OCI-LY7 (cell line): ENCODE measurements around the gene CAV1. TPM values are rescaled to one million over a fixed set of nuclear protein-coding genes. Genes with fewer than 3 reads are reported as not detected.

Experiments
- BruUV-seq: library from RNA; stranded (reverse); fragments of 400-500 nt; replicated peaks from 2 replicates; lab custom pipeline; 2021; lab: Mats Ljungman, UMichigan
- CTCF ChIA-PET: fragments of 300-600 bp; sonication (Branson Sonifier 250); formaldehyde crosslinking; loops from one replicate; lab custom pipeline; 2022; ENCODE audit warnings: antibody characterized with exemption; ENCODE audit not compliant: unreplicated experiment; lab: Charles Lee
- POLR2A ChIA-PET: fragments of 300-600 bp; sonication (Branson Sonifier 250); formaldehyde crosslinking; loops from one replicate; lab custom pipeline; 2022; ENCODE audit warnings: antibody characterized with exemption; lab: Charles Lee
- DNase-seq: peaks from one replicate; pipeline ENCODE4 v3.0.0-alpha.2; 2015; ENCODE audit warnings: low spot score
- H2AFZ ChIP-seq: fragments of 200-600 bp; sonication (generic), shearing (Covaris generic); 2 replicates; pipeline ENCODE4 v1.6.1; 2014; ENCODE audit warnings: mild to moderate bottlenecking, antibody characterized with exemption, low read length, moderate library complexity
- H3K27ac ChIP-seq: fragments of 200-600 bp; sonication (generic); 2 replicates; pipeline ENCODE4 v1.5.1; 2014; ENCODE audit warnings: mixed run types, low read depth, mild to moderate bottlenecking, moderate library complexity, low read length, inconsistent platforms; ENCODE audit not compliant: poor library complexity, severe bottlenecking
- H3K36me3 ChIP-seq: fragments of 200-600 bp; sonication (generic); 2 replicates; pipeline ENCODE4 v1.6.1; 2014; ENCODE audit warnings: mild to moderate bottlenecking, antibody characterized with exemption, low read length, moderate library complexity, mixed read lengths; ENCODE audit not compliant: insufficient read depth
- H3K4me1 ChIP-seq: fragments of 200-600 bp; sonication (generic); 2 replicates; pipeline ENCODE4 v1.5.1; 2014; ENCODE audit warnings: mild to moderate bottlenecking, low read length; ENCODE audit not compliant: insufficient read depth, poor library complexity, severe bottlenecking
- H3K4me2 ChIP-seq: fragments of 200-600 bp; sonication (generic); 2 replicates; pipeline ENCODE4 v1.6.1; 2014; ENCODE audit warnings: mild to moderate bottlenecking, low read length
- H3K4me3 ChIP-seq: fragments of 200-600 bp; sonication (generic); 2 replicates; pipeline ENCODE4 v1.5.1; 2014; ENCODE audit warnings: mild to moderate bottlenecking, low read depth, low read length; ENCODE audit not compliant: poor library complexity, severe bottlenecking
- H3K79me2 ChIP-seq: fragments of 200-600 bp; sonication (generic); 2 replicates; pipeline ENCODE4 v1.6.1; 2016; ENCODE audit warnings: low read depth, mild to moderate bottlenecking, low read length, moderate library complexity, mixed read lengths; ENCODE audit not compliant: insufficient read depth
- H3K9me2 ChIP-seq: fragments of 200-600 bp; sonication (generic); 2 replicates; pipeline ENCODE4 v1.6.1; 2016; ENCODE audit warnings: mild to moderate bottlenecking, low read length, mixed read lengths; ENCODE audit not compliant: insufficient read depth
- H3K9me3 ChIP-seq: fragments of 200-600 bp; sonication (generic); 2 replicates; pipeline ENCODE4 v1.6.1; 2014; ENCODE audit warnings: mild to moderate bottlenecking, mixed run types, low read length, mixed read lengths
- H4K20me1 ChIP-seq: fragments of 200-600 bp; sonication (generic); 2 replicates; pipeline ENCODE4 v1.6.1; 2014; ENCODE audit warnings: mild to moderate bottlenecking, antibody characterized with exemption, low read length, moderate library complexity, mixed read lengths; ENCODE audit not compliant: insufficient read depth
- EZH2phosphoT487 ChIP-seq: fragments of 200-600 bp; sonication (generic); IDR thresholded peaks from 2 replicates; pipeline ENCODE4 v1.6.1; 2018; ENCODE audit warnings: low read depth, borderline replicate concordance, mild to moderate bottlenecking, mixed run types, antibody characterized with exemption, low read length, moderate library complexity, mixed read lengths
- intact Hi-C: fragments of 100-400 bp; cut with micrococcal nuclease; formaldehyde crosslinking; loops from one replicate; pipeline ENCODE4 v1.10.0; 2022; ENCODE audit not compliant: unreplicated experiment
- total RNA-seq, 2 experiments: library from RNA; depleted of rRNA in 1 of 2; stranded (reverse); fragments of >200 nt in 1 of 2; shearing (Covaris generic) in 1 of 2; gene quantifications; 2 replicates each; pipeline ENCODE4 v1.2.3, GENCODE V29; 2014 to 2022
- TF ChIP-seq, protein P1 (sequence below): fragments of 200-600 bp; sonication (generic); conservative IDR thresholded peaks from 2 replicates; pipeline ENCODE4 v1.5.1; 2014; ENCODE audit warnings: mild to moderate bottlenecking, antibody characterized with exemption, low read length, moderate library complexity, mixed read lengths

The CAV1 gene
- total RNA-seq, 2 experiments from 2014 or later: not detected

DNA sequence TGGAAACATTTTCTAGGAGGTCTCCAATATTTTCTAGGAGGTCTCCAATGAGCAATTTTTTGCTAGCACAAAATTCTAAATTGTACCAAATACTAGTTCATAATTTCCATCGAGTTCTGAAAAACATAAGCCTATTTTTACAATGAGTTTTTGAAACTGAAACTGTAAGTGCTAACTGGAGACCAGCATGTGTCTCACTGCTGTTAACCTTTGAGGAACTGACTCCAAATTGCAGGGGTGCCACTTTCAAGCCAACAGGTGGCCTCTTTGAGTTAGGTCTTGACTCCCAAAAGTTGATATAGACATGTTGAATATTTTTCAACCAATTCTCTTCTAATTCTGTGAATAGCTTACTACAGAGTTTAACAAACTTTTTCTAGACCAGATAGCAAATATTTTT is 58.8 kb downstream of the CAV1 start:
- Histone ChIP-seq H3K9me2 (no peaks in the 10 kb centered on the region), H3K4me3 (no peak overlapping the region), H3K36me3 (no peaks in the 10 kb centered on the region), H3K4me1 (peaks cover 10% of the 10 kb centered on the region), H3K4me2 (peak overlapping the region; percentile 21), H3K27ac (no peak overlapping the region), H3K79me2 (no peaks in the 10 kb centered on the region), H3K9me3 (no peaks in the 10 kb centered on the region), H2AFZ (no peak overlapping the region), H4K20me1 (no peaks in the 10 kb centered on the region)
- TF ChIP-seq, protein P1, sequence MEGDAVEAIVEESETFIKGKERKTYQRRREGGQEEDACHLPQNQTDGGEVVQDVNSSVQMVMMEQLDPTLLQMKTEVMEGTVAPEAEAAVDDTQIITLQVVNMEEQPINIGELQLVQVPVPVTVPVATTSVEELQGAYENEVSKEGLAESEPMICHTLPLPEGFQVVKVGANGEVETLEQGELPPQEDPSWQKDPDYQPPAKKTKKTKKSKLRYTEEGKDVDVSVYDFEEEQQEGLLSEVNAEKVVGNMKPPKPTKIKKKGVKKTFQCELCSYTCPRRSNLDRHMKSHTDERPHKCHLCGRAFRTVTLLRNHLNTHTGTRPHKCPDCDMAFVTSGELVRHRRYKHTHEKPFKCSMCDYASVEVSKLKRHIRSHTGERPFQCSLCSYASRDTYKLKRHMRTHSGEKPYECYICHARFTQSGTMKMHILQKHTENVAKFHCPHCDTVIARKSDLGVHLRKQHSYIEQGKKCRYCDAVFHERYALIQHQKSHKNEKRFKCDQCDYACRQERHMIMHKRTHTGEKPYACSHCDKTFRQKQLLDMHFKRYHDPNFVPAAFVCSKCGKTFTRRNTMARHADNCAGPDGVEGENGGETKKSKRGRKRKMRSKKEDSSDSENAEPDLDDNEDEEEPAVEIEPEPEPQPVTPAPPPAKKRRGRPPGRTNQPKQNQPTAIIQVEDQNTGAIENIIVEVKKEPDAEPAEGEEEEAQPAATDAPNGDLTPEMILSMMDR: peak; percentile 33; the same call in 1 of the 2 replicates
- no peak for TF ChIP-seq EZH2phosphoT487
- DNase-seq: peak; percentile 61
- ChIA-PET POLR2A (no interaction called here), CTCF (no interaction called here)
- intact Hi-C loops: loop anchor here (5.0 kb wide), 1 partner anchor 61 kb away; no protein-coding TSS in a partner anchor
- BruUV-seq: no TSS peak

DNA sequence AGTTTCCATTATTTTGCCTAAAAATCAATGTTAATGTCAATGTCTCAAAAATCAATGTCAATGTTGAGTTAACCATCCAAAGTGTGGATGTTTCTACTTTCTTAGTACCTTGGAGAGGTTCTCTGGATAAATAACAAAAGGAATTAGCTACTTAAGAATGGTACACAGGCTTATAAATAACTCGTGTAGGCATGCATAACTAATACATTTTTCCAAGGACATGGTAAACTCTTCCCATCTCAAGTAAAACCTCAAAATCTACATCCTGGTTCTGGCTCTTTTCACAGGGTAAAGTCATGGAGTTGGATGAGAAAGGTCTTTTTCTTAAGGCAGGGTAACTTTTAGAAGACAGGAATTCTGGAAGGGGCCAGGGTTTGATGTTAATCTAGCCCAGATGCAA is 59.9 kb downstream of the CAV1 start:
- intact Hi-C loops: loop anchor here (5.0 kb wide), 2 partner anchors 62 to 412 kb away; no protein-coding TSS in a partner anchor

DNA sequence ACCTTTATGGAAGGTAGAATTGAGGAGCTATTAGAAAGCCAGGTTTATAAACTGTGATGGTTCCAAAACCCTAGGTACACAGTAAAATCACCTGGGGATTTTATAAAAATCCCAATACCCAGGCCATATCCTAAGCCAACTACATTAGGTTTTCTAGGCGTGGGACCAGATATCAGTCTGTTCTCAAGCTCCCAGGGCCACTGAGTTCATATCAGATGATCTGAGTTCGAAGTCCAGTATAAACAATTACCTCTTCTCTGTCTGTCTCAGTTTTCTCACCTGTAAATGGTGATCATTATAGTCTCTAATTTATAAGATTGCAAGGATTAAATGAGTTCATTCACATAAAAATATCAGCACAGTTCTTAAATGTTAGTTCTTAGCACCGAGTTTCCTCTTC is 60.6 kb downstream of the CAV1 start:
- H3K9me2 ChIP-seq: no peaks in the 10 kb centered on the region
- TF ChIP-seq, protein P1: no peak
- TF ChIP-seq EZH2phosphoT487: no peak
- H3K27ac ChIP-seq: no peak overlapping the region
- no peaks in the 10 kb centered on the region for H3K9me3 ChIP-seq
- ChIA-PET CTCF (no interaction called here), POLR2A (no interaction called here)
- no peak overlapping the region for H3K4me3 ChIP-seq
- no peak for DNase-seq
- H3K4me2 ChIP-seq: no peak overlapping the region
- intact Hi-C loops: loop anchor here (5.0 kb wide), 1 partner anchor 413 kb away; no protein-coding TSS in a partner anchor
- no peaks in the 10 kb centered on the region for H4K20me1 ChIP-seq
- peaks cover 10% of the 10 kb centered on the region for H3K4me1 ChIP-seq
- H3K36me3 ChIP-seq: no peaks in the 10 kb centered on the region
- no peak overlapping the region for H2AFZ ChIP-seq
- BruUV-seq: no TSS peak
- H3K79me2 ChIP-seq: no peaks in the 10 kb centered on the region

More for the DNA sequence above, 59.9 kb downstream of the CAV1 start:
- Histone ChIP-seq H2AFZ (no peak overlapping the region), H3K4me3 (no peak overlapping the region), H3K4me1 (peaks cover 10% of the 10 kb centered on the region), H3K9me2 (no peaks in the 10 kb centered on the region), H3K27ac (no peak overlapping the region), H3K9me3 (no peaks in the 10 kb centered on the region), H3K79me2 (no peaks in the 10 kb centered on the region), H3K36me3 (no peaks in the 10 kb centered on the region), H4K20me1 (no peaks in the 10 kb centered on the region), H3K4me2 (no peak overlapping the region)
- no peak for DNase-seq
- ChIA-PET CTCF (no interaction called here), POLR2A (no interaction called here)
- no peak for TF ChIP-seq EZH2phosphoT487
- BruUV-seq: no TSS peak
